ENCODE measurements around the gene TTF2. TPM values are rescaled to one million over a fixed set of nuclear protein-coding genes. Genes with fewer than 3 reads are reported as not detected.

TTF2 gene
- total RNA-seq, 1 donor from 2014 or later, result 16.6 TPM

GRCh38 chr1:117121589-117122329 lies 61.6 kb downstream of the TTF2 start, which contains the start of gene TRIM45:
TRIM45 (minus strand) TSS chr1:117121749; CDS start chr1:117121201, 548 bp downstream.
- DNase-seq (ENCODE audit: low spot score), result peak; percentile 96

GRCh38 chr1:117122330-117123025 lies 62.4 kb downstream of the TTF2 start:
- no peak for DNase-seq (ENCODE audit: low spot score)

GRCh38 chr1:117123274-117123673 lies 63.1 kb downstream of the TTF2 start:
- DNase-seq (ENCODE audit: low spot score), result no peak

GRCh38 chr1:117124661-117125060 lies 64.5 kb downstream of the TTF2 start:
- no peak for DNase-seq (ENCODE audit: low spot score)

- no peak for DNase-seq (ENCODE audit: low spot score)
Observed at GRCh38 chr1:117127795-117128194, 67.7 kb downstream of the TTF2 start.

GRCh38 chr1:117128323-117129079 lies 68.4 kb downstream of the TTF2 start:
- DNase-seq (ENCODE audit: low spot score), result no peak

- no peak for DNase-seq (ENCODE audit: low spot score)
Observed at GRCh38 chr1:117130526-117130925, 70.4 kb downstream of the TTF2 start.

- no peak for DNase-seq (ENCODE audit: low spot score)
Observed at GRCh38 chr1:117135329-117135728, 75.2 kb downstream of the TTF2 start.

- DNase-seq (ENCODE audit: low spot score), result peak; percentile 18
Observed at GRCh38 chr1:117136749-117137148, 76.6 kb downstream of the TTF2 start.

- DNase-seq (ENCODE audit: low spot score), result no peak
Observed at GRCh38 chr1:117137281-117137855, 77.2 kb downstream of the TTF2 start.

- no peak for DNase-seq (ENCODE audit: low spot score)
Observed at GRCh38 chr1:117138106-117138505, 78.0 kb downstream of the TTF2 start.

GRCh38 chr1:117138561-117138960 lies 78.4 kb downstream of the TTF2 start:
- DNase-seq (ENCODE audit: low spot score), result no peak

GRCh38 chr1:117142200-117142599 lies 82.1 kb downstream of the TTF2 start:
- no peak for DNase-seq (ENCODE audit: low spot score)

- no peak for DNase-seq (ENCODE audit: low spot score)
Observed at GRCh38 chr1:117143172-117143571, 83.0 kb downstream of the TTF2 start.

GRCh38 chr1:117143871-117144270 lies 83.7 kb downstream of the TTF2 start:
- DNase-seq (ENCODE audit: low spot score), result no peak

GRCh38 chr1:117146072-117146471 lies 85.9 kb downstream of the TTF2 start:
- DNase-seq (ENCODE audit: low spot score), result no peak

GRCh38 chr1:117146575-117147340 lies 86.6 kb downstream of the TTF2 start:
- DNase-seq (ENCODE audit: low spot score), result peak; percentile 51

- DNase-seq (ENCODE audit: low spot score), result no peak
Observed at GRCh38 chr1:117147341-117147831, 87.3 kb downstream of the TTF2 start.

GRCh38 chr1:117147856-117148588 lies 87.9 kb downstream of the TTF2 start:
- no peak for DNase-seq (ENCODE audit: low spot score)

GRCh38 chr1:117150316-117150715 lies 90.2 kb downstream of the TTF2 start:
- no peak for DNase-seq (ENCODE audit: low spot score)

Measured in mucosa of gallbladder (tissue), 1 donor.